GM12891 (cell line): ENCODE results near the gene PEX14.

Experiments used
- POLR2AphosphoS5 ChIP-seq: IDR thresholded peaks from 2 replicates; pipeline ENCODE4 v1.6.1; 2011; ENCODE audit warnings: low read depth, low read length, control low read depth
- SPI1 ChIP-seq: IDR thresholded peaks from 2 replicates; pipeline ENCODE4 v1.6.1; 2011; ENCODE audit warnings: low read depth, low read length, control low read depth

DNA sequence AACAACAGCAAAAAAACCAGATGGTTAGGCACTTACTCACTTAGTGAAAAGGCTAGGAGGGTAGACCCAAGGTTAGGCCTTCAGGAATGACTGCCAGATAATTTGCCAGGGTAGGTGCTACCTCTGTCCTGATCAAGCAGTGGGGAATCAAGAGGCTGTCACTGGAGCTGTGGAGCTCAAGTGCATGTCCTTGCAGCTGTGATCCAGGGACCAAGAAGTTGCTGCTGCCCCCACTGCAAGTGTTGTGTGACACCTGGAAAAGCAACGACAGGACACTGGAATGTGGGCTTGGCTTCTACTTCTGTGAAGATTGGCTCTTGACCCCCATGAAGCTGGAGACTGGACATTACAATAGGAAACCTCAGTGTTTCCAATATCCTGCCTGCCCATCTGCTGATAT, 72.1 kb downstream of the PEX14 start:
- no peak for TF ChIP-seq POLR2AphosphoS5
- TF ChIP-seq SPI1, result no peak
